Liver (tissue), 3 donors: Measurements from ENCODE around the gene KHK.

Experiments used
- EGR1 ChIP-seq, 2 donors: IDR thresholded peaks; 2 replicates each; pipeline ENCODE4 v1.6.1; 2016 to 2018; ENCODE audit warnings: antibody characterized with exemption in 2 of 2, low read depth in 2 of 2
- FOXA1 ChIP-seq: IDR thresholded peaks from 2 replicates; pipeline ENCODE4 v1.6.1; 2016; ENCODE audit warnings: antibody characterized with exemption
- GABPA ChIP-seq, 2 donors: IDR thresholded peaks in 1 of 2; conservative IDR thresholded peaks in 1 of 2; 2 replicates each; pipeline ENCODE4 v1.6.1; 2016; ENCODE audit warnings: antibody characterized with exemption in 2 of 2, mild to moderate bottlenecking in 1 of 2, moderate library complexity in 1 of 2
- JUND ChIP-seq, 2 donors: IDR thresholded peaks; 2 replicates each; pipeline ENCODE4 v1.6.1; 2016; ENCODE audit warnings: antibody characterized with exemption in 2 of 2
- RAD21 ChIP-seq, 2 donors: IDR thresholded peaks; 2 replicates each; pipeline ENCODE4 v1.6.1; 2016; ENCODE audit warnings: antibody characterized with exemption in 2 of 2, mild to moderate bottlenecking in 2 of 2
- SP1 ChIP-seq: IDR thresholded peaks from 2 replicates; pipeline ENCODE4 v1.6.1; 2018; ENCODE audit warnings: antibody characterized with exemption, mild to moderate bottlenecking
- TAF1 ChIP-seq: conservative IDR thresholded peaks from 2 replicates; pipeline ENCODE4 v1.6.1; 2016; ENCODE audit warnings: antibody characterized with exemption, mild to moderate bottlenecking
- YY1 ChIP-seq: IDR thresholded peaks from 2 replicates; pipeline ENCODE4 v1.6.1; 2016; ENCODE audit warnings: antibody characterized with exemption, mild to moderate bottlenecking
- TF ChIP-seq, protein P1 (sequence below): IDR thresholded peaks from 2 replicates; pipeline ENCODE4 v1.6.1; 2016; ENCODE audit warnings: antibody characterized with exemption
- TF ChIP-seq, protein P2 (sequence below): fragments of 150-350 bp; IDR thresholded peaks from 2 replicates; pipeline ENCODE4 v1.5.1; 2017; ENCODE audit warnings: improper control_type of control experiment, low read depth, low read length; ENCODE audit not compliant: missing input control
- TF ChIP-seq, protein P3 (sequence below): IDR thresholded peaks from 2 replicates; pipeline ENCODE4 v1.6.1; 2016; ENCODE audit warnings: antibody characterized with exemption, mild to moderate bottlenecking
- TF ChIP-seq, protein P4 (sequence below): IDR thresholded peaks from 2 replicates; pipeline ENCODE4 v1.6.1; 2016; ENCODE audit warnings: antibody characterized with exemption
- donor health status: healthy.
- donor health status: healthy.

DNA sequence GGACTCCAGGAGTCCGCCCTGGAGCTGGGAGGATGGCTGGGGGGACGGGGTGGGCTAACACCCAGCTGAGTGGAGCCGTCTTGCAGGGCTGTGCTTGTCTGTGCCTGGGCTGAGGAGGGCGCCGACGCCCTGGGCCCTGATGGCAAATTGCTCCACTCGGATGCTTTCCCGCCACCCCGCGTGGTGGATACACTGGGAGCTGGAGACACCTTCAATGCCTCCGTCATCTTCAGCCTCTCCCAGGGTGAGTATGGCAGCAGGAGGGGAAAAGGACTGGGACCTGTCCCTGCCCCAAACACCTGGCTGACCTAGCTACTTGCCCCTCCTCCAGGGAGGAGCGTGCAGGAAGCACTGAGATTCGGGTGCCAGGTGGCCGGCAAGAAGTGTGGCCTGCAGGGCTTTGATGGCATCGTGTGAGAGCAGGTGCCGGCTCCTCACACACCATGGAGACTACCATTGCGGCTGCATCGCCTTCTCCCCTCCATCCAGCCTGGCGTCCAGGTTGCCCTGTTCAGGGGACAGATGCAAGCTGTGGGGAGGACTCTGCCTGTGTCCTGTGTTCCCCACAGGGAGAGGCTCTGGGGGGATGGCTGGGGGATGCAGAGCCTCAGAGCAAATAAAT is 12.9 kb downstream of the KHK start:
- no peak for TF ChIP-seq YY1
- TF ChIP-seq, protein P1, sequence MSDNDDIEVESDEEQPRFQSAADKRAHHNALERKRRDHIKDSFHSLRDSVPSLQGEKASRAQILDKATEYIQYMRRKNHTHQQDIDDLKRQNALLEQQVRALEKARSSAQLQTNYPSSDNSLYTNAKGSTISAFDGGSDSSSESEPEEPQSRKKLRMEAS: no peak
- TF ChIP-seq, protein P2, sequence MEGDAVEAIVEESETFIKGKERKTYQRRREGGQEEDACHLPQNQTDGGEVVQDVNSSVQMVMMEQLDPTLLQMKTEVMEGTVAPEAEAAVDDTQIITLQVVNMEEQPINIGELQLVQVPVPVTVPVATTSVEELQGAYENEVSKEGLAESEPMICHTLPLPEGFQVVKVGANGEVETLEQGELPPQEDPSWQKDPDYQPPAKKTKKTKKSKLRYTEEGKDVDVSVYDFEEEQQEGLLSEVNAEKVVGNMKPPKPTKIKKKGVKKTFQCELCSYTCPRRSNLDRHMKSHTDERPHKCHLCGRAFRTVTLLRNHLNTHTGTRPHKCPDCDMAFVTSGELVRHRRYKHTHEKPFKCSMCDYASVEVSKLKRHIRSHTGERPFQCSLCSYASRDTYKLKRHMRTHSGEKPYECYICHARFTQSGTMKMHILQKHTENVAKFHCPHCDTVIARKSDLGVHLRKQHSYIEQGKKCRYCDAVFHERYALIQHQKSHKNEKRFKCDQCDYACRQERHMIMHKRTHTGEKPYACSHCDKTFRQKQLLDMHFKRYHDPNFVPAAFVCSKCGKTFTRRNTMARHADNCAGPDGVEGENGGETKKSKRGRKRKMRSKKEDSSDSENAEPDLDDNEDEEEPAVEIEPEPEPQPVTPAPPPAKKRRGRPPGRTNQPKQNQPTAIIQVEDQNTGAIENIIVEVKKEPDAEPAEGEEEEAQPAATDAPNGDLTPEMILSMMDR: no peak
- TF ChIP-seq FOXA1: no peak
- no peak for TF ChIP-seq SP1
- TF ChIP-seq GABPA (IDR thresholded peaks at IDR 0.05 in 1 of 2, conservative IDR thresholded peaks at IDR 0.05 in 1 of 2): no peak
- no peak for TF ChIP-seq TAF1
- TF ChIP-seq, protein P3, sequence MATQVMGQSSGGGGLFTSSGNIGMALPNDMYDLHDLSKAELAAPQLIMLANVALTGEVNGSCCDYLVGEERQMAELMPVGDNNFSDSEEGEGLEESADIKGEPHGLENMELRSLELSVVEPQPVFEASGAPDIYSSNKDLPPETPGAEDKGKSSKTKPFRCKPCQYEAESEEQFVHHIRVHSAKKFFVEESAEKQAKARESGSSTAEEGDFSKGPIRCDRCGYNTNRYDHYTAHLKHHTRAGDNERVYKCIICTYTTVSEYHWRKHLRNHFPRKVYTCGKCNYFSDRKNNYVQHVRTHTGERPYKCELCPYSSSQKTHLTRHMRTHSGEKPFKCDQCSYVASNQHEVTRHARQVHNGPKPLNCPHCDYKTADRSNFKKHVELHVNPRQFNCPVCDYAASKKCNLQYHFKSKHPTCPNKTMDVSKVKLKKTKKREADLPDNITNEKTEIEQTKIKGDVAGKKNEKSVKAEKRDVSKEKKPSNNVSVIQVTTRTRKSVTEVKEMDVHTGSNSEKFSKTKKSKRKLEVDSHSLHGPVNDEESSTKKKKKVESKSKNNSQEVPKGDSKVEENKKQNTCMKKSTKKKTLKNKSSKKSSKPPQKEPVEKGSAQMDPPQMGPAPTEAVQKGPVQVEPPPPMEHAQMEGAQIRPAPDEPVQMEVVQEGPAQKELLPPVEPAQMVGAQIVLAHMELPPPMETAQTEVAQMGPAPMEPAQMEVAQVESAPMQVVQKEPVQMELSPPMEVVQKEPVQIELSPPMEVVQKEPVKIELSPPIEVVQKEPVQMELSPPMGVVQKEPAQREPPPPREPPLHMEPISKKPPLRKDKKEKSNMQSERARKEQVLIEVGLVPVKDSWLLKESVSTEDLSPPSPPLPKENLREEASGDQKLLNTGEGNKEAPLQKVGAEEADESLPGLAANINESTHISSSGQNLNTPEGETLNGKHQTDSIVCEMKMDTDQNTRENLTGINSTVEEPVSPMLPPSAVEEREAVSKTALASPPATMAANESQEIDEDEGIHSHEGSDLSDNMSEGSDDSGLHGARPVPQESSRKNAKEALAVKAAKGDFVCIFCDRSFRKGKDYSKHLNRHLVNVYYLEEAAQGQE: no peak
- TF ChIP-seq, protein P4, sequence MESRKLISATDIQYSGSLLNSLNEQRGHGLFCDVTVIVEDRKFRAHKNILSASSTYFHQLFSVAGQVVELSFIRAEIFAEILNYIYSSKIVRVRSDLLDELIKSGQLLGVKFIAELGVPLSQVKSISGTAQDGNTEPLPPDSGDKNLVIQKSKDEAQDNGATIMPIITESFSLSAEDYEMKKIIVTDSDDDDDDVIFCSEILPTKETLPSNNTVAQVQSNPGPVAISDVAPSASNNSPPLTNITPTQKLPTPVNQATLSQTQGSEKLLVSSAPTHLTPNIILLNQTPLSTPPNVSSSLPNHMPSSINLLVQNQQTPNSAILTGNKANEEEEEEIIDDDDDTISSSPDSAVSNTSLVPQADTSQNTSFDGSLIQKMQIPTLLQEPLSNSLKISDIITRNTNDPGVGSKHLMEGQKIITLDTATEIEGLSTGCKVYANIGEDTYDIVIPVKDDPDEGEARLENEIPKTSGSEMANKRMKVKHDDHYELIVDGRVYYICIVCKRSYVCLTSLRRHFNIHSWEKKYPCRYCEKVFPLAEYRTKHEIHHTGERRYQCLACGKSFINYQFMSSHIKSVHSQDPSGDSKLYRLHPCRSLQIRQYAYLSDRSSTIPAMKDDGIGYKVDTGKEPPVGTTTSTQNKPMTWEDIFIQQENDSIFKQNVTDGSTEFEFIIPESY: no peak
- TF ChIP-seq JUND (IDR thresholded peaks at IDR 0.05): no peak
- no peak for TF ChIP-seq RAD21 (IDR thresholded peaks at IDR 0.05)
- TF ChIP-seq EGR1 (IDR thresholded peaks at IDR 0.05; ENCODE audit: low read depth in 2 of 2): no peak
